Measurements from ENCODE around the gene RIPPLY3. TPM values are rescaled to one million over a fixed set of nuclear protein-coding genes. Genes with fewer than 3 reads are reported as not detected.
A peak's percentile ranks its signal among the peaks of the same experiment; 100 is the strongest.

The RIPPLY3 gene
- total and polyA plus RNA-seq, 2 donors (not counting 1 experiment from before 2014, with no cell fraction given), result not detected

- Histone ChIP-seq H3K79me2 (ENCODE audit: control insufficient read depth, insufficient read depth, low read length) (no peaks in the 10 kb centered on the region), H3K36me3 (replicated peaks in 1 of 2; ENCODE audit: control extremely low read depth in 1 of 2, control insufficient read depth in 1 of 2, extremely low read depth in 1 of 2, insufficient read depth in 2 of 2, low read length in 1 of 2) (peaks cover 0 to 2% of the 10 kb centered on the region in 2 experiments), H3K9me3 (ENCODE audit: control extremely low read depth in 1 of 3, control insufficient read depth in 2 of 3, insufficient read depth in 1 of 3, low read length in 2 of 3) (no peaks in the 10 kb centered on the region), H2AFZ (ENCODE audit: insufficient read depth, low read depth, low read length, poor library complexity, severe bottlenecking) (no peak overlapping the region), H3K4me2 (replicated peaks; ENCODE audit: low read depth, low read length, poor library complexity, severe bottlenecking) (no peak overlapping the region), H4K20me1 (ENCODE audit: control insufficient read depth, insufficient read depth, low read length, poor library complexity, severe bottlenecking) (no peaks in the 10 kb centered on the region), H3K4me3 (ENCODE audit: control extremely low read depth in 1 of 5, extremely low read depth in 1 of 5, insufficient read depth in 1 of 5, low read depth in 2 of 5, low read length in 4 of 5) (no peak overlapping the region), H3K27me3 (replicated peaks in 1 of 4; ENCODE audit: control extremely low read depth in 1 of 4, control insufficient read depth in 3 of 4, insufficient read depth in 4 of 4, low read length in 3 of 4) (no peaks in the 10 kb centered on the region), H3K27ac (ENCODE audit: low read length in 2 of 2) (no peak overlapping the region), H3K9ac (ENCODE audit: low read length) (no peak overlapping the region), H3K4me1 (ENCODE audit: control insufficient read depth in 2 of 2, insufficient read depth in 2 of 2, low read length in 2 of 2) (no peaks in the 10 kb centered on the region)
- 100% methylated on average over 1 of the region's 1 CpG for WGBS (ENCODE audit: insufficient coverage)
- H3K4me3 Mint-ChIP-seq, result no peak overlapping the region
- no peaks in the 10 kb centered on the region for H3K27me3 Mint-ChIP-seq
- no peaks in the 10 kb centered on the region for H3K9me3 Mint-ChIP-seq (ENCODE audit: insufficient read depth)
- ATAC-seq (ENCODE audit: low read depth), result peak; percentile 68
- H3K4me1 Mint-ChIP-seq, result peaks cover 10% of the 10 kb centered on the region
- DNase-seq, result no peak
- intact Hi-C loops (cut with micrococcal nuclease), result no loop called here
- ChIA-PET CTCF (no interaction called here), POLR2A (no interaction called here)
- H3K27ac Mint-ChIP-seq, result no peak overlapping the region
- TF ChIP-seq CTCF (IDR thresholded peaks at IDR 0.05), result no peak
- TF ChIP-seq EZH2 (IDR thresholded peaks at IDR 0.05; ENCODE audit: borderline replicate concordance, insufficient read depth, low read depth, low read length, poor library complexity, severe bottlenecking), result no peak
These were observed 53.8 kb downstream of the RIPPLY3 start for GRCh38 chr21:37060296-37060695.

GRCh38 chr21:37061926-37062592 is 55.6 kb downstream of the RIPPLY3 start:
- POLR2A ChIA-PET, result no interaction called here
- Mint-ChIP-seq H3K27me3 (no peaks in the 10 kb centered on the region), H3K9me3 (ENCODE audit: insufficient read depth) (no peaks in the 10 kb centered on the region), H3K4me1 (peaks cover 10% of the 10 kb centered on the region), H3K27ac (no peak overlapping the region), H3K4me3 (no peak overlapping the region)
- Histone ChIP-seq H4K20me1 (ENCODE audit: control insufficient read depth, insufficient read depth, low read length, poor library complexity, severe bottlenecking) (no peaks in the 10 kb centered on the region), H3K4me3 (ENCODE audit: control extremely low read depth in 1 of 5, extremely low read depth in 1 of 5, insufficient read depth in 1 of 5, low read depth in 2 of 5, low read length in 4 of 5) (no peak overlapping the region), H3K79me2 (ENCODE audit: control insufficient read depth, insufficient read depth, low read length) (no peaks in the 10 kb centered on the region), H3K27me3 (replicated peaks in 1 of 4; ENCODE audit: control extremely low read depth in 1 of 4, control insufficient read depth in 3 of 4, insufficient read depth in 4 of 4, low read length in 3 of 4) (no peaks in the 10 kb centered on the region), H3K27ac (ENCODE audit: low read length in 2 of 2) (no peak overlapping the region), H3K36me3 (replicated peaks in 1 of 2; ENCODE audit: control extremely low read depth in 1 of 2, control insufficient read depth in 1 of 2, extremely low read depth in 1 of 2, insufficient read depth in 2 of 2, low read length in 1 of 2) (peaks cover 2 to 6% of the 10 kb centered on the region in 2 experiments), H3K4me1 (ENCODE audit: control insufficient read depth in 2 of 2, insufficient read depth in 2 of 2, low read length in 2 of 2) (no peaks in the 10 kb centered on the region), H3K9me3 (ENCODE audit: control extremely low read depth in 1 of 3, control insufficient read depth in 2 of 3, insufficient read depth in 1 of 3, low read length in 2 of 3) (no peaks in the 10 kb centered on the region), H2AFZ (ENCODE audit: insufficient read depth, low read depth, low read length, poor library complexity, severe bottlenecking) (no peak overlapping the region), H3K9ac (ENCODE audit: low read length) (no peak overlapping the region), H3K4me2 (replicated peaks; ENCODE audit: low read depth, low read length, poor library complexity, severe bottlenecking) (no peak overlapping the region)
- ATAC-seq (ENCODE audit: low read depth) (no peak), DNase-seq (no peak)
- TF ChIP-seq EZH2 (IDR thresholded peaks at IDR 0.05; ENCODE audit: borderline replicate concordance, insufficient read depth, low read depth, low read length, poor library complexity, severe bottlenecking) (no peak), CTCF (IDR thresholded peaks at IDR 0.05) (no peak)
- CTCF ChIA-PET, result no interaction called here
- intact Hi-C loops (cut with micrococcal nuclease), result no loop called here
- WGBS (ENCODE audit: insufficient coverage), result 70% methylated on average over 4 of the region's 7 CpGs
